SK-N-MC (cell line): Measurements from ENCODE around the gene SHISA6.

ENCODE experiments used
- DNase-seq: peaks from one replicate; pipeline ENCODE4 v3.0.0-alpha.2; 2011; ENCODE audit warnings: low read depth, low spot score
- H3K27ac ChIP-seq: fragments of 200-600 bp; sonication (generic); 2 replicates; pipeline ENCODE4 v1.5.1; 2016; ENCODE audit warnings: mixed run types
- H3K36me3 ChIP-seq: fragments of 200-600 bp; sonication (generic); 2 replicates; pipeline ENCODE4 v1.6.1; 2017; ENCODE audit warnings: antibody characterized with exemption, low read length, mixed read lengths; ENCODE audit not compliant: insufficient read depth
- H3K4me3 ChIP-seq: fragments of 200-600 bp; sonication (generic); 2 replicates; pipeline ENCODE4 v1.5.1; 2016
- H3K9ac ChIP-seq: fragments of 200-600 bp; sonication (generic); 2 replicates; pipeline ENCODE4 v1.8.0; 2017; ENCODE audit warnings: mixed run types, mixed read lengths; ENCODE audit not compliant: insufficient read length
- H3K9me3 ChIP-seq: fragments of 200-600 bp; sonication (generic); 2 replicates; pipeline ENCODE4 v1.6.1; 2017; ENCODE audit warnings: low read depth, mild to moderate bottlenecking, antibody characterized with exemption, low read length, moderate library complexity, mixed read lengths
- EZH2 ChIP-seq: fragments of 200-600 bp; sonication (generic); IDR thresholded peaks from one replicate; pipeline ENCODE4 v1.6.1; 2017; ENCODE audit warnings: antibody characterized with exemption
- FOXP2 ChIP-seq: optimal IDR thresholded peaks from 2 replicates; pipeline ENCODE3; 2011; ENCODE audit warnings: mild to moderate bottlenecking, moderate library complexity; ENCODE audit not compliant: insufficient read depth; ENCODE audit errors: extremely low read length, control extremely low read depth
- POLR2AphosphoS5 ChIP-seq: IDR thresholded peaks from 2 replicates; pipeline ENCODE4 v1.6.1; 2012; ENCODE audit warnings: mild to moderate bottlenecking, low read depth, low read length, borderline replicate concordance

Gene SHISA6

DNA sequence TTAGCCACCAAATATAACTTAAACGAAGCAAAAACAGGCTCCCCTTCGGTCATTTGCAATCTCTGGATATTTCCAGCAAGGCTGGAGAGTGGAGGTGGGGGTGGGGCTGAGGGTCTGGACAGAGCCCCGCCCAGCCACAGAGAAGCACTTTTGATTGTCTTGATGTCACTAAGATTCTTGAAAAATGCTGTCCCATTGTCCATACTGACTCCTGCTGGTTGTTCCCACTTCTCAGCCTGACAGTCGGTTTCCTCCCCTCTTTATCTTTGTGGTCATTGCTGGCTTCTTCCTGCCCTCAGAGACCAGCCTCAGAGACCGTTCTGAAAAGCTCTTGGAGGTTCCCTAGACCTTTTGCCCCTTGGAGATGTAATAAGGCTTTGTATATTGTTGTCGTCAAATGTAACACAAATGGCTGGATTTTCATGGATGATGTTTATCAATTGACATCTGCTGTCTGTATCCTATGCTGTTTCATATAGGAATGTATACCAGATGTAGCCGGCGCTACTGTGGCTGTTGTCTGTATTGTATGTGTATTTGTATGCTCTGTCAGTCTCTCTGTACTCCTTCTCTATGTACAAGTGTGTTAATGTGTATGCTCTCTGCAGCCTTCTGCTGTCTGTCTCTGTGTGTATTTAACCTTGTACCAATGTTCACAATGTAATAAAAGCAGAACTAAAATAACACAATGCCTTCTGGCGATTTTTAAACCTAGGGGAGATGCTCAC, 262.5 kb downstream of the SHISA6 start:
- no peak overlapping the region for H3K4me3 ChIP-seq
- no peak for DNase-seq
- no peak overlapping the region for H3K27ac ChIP-seq
- no peaks in the 10 kb centered on the region for H3K36me3 ChIP-seq
- TF ChIP-seq FOXP2 (no peak), POLR2AphosphoS5 (no peak), EZH2 (no peak)
- no peaks in the 10 kb centered on the region for H3K9me3 ChIP-seq
- no peak overlapping the region for H3K9ac ChIP-seq

GRCh38 chr17:11506635-11507034, 265.6 kb downstream of the SHISA6 start:
- Histone ChIP-seq H3K9ac (no peak overlapping the region), H3K27ac (no peak overlapping the region), H3K9me3 (no peaks in the 10 kb centered on the region), H3K36me3 (no peaks in the 10 kb centered on the region), H3K4me3 (no peak overlapping the region)
- no peak for DNase-seq
- TF ChIP-seq EZH2 = no peak
- TF ChIP-seq FOXP2 = no peak
- no peak for TF ChIP-seq POLR2AphosphoS5

GRCh38 chr17:11511696-11512095, 270.7 kb downstream of the SHISA6 start:
- no peak for DNase-seq
- Histone ChIP-seq H3K9ac (no peak overlapping the region), H3K4me3 (no peak overlapping the region), H3K36me3 (no peaks in the 10 kb centered on the region), H3K27ac (no peak overlapping the region), H3K9me3 (no peaks in the 10 kb centered on the region)
- TF ChIP-seq FOXP2 (no peak), POLR2AphosphoS5 (no peak), EZH2 (no peak)

- H3K4me3 ChIP-seq = peak overlapping the region; percentile 59
- no peaks in the 10 kb centered on the region for H3K9me3 ChIP-seq
- H3K9ac ChIP-seq = peak overlapping the region; percentile 58
- DNase-seq = no peak
- TF ChIP-seq FOXP2 (no peak), EZH2 (no peak)
- H3K27ac ChIP-seq = peak overlapping the region; percentile 98
- no peaks in the 10 kb centered on the region for H3K36me3 ChIP-seq
These were observed 273.6 kb downstream of the SHISA6 start for GRCh38 chr17:11514565-11514964.

DNA sequence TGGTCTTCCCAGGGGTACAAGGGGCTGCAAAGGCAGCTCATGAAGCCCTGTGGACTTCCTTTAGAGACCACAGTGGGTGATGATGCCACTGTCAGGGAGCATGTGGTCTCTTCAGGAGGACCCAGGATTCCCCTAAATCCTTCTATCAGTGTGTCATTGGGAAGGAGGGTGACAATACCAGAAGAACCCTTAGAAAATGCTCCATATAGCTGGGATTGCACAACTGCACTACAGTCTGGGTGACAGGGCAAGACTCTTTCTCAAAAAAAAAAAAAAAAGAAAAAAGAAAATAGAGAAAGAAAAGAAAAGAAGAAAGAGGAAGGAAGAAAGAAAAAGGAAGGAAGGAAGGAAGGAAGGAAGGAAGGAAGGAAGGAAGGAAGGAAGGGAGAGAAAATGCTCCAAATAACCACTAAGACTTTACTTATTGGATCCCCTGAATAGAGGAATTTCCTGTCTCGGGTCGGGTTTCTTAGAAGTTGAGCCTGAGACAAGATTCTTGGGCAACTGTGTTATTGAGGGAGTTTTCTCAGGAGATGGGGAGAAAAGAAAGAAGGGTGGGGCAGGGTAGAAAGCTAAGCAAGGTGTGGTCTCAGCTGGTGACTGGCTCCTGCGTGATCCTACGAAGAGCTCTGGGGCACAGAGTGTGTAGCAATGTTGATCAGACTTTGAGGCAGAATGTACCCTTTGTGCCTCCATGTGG, 274.1 kb downstream of the SHISA6 start:
- peak overlapping the region; percentile 100 for H3K27ac ChIP-seq
- peak overlapping the region; percentile 80 for H3K9ac ChIP-seq
- DNase-seq = peak; percentile 65
- TF ChIP-seq FOXP2 (no peak), EZH2 (no peak), POLR2AphosphoS5 (no peak; the same call in 1 of the 2 replicates)
- no peaks in the 10 kb centered on the region for H3K36me3 ChIP-seq
- H3K4me3 ChIP-seq = peak overlapping the region; percentile 69
- no peaks in the 10 kb centered on the region for H3K9me3 ChIP-seq

DNA sequence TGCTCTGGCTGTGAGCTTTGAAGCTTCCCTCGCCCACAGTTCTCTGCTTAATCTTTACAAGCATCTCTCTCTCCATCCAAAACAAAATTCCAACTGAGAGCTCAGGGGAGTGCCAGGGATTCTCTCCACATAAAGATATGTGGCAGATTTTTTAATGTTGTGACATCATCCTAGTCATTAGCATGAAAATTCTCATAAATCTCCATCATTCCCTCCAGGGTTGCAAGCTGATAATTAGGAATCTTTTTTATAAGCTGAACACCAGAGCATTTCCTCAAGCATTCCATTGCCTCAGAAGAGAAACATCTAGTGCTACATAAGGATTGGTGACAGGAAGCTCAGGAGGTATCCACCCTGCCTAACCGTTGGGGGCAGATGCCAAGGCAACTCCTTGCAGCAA, 274.9 kb downstream of the SHISA6 start:
- peak overlapping the region; percentile 69 for H3K4me3 ChIP-seq
- H3K36me3 ChIP-seq = no peaks in the 10 kb centered on the region
- peak overlapping the region; percentile 100 for H3K27ac ChIP-seq
- peak overlapping the region; percentile 80 for H3K9ac ChIP-seq
- H3K9me3 ChIP-seq = no peaks in the 10 kb centered on the region
- no peak for TF ChIP-seq POLR2AphosphoS5
- TF ChIP-seq FOXP2 = no peak
- no peak for TF ChIP-seq EZH2
- peak; percentile 84 for DNase-seq

DNA sequence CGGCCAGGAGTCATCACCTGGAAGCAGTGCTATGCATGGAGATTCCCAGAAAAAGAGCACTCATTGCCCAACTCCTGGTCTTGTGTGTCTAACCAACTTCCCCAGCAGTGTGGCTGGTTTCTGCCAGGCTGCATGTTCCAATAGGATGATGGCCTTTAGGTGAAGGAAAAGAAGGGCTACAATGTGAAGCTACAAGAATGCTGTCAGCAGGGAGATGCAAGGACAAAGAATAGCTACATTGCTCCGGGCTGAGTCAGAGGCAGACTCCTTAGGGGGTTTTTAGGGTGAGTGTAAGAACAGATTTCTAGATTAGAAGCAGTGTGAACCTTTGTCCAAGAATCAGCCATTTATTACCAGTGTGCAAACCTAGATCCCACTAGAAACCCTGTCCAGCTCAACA, 294.2 kb downstream of the SHISA6 start:
- Histone ChIP-seq H3K36me3 (no peaks in the 10 kb centered on the region), H3K9ac (no peak overlapping the region), H3K9me3 (no peaks in the 10 kb centered on the region), H3K4me3 (no peak overlapping the region), H3K27ac (no peak overlapping the region)
- TF ChIP-seq FOXP2 (no peak), EZH2 (no peak), POLR2AphosphoS5 (no peak)
- no peak for DNase-seq

- TF ChIP-seq FOXP2 (no peak), EZH2 (no peak), POLR2AphosphoS5 (no peak)
- DNase-seq = no peak
- H3K9me3 ChIP-seq = peaks cover 4% of the 10 kb centered on the region; the same call in 1 of the 2 replicates
- no peak overlapping the region for H3K4me3 ChIP-seq
- no peak overlapping the region for H3K9ac ChIP-seq
- H3K36me3 ChIP-seq = no peaks in the 10 kb centered on the region
- H3K27ac ChIP-seq = no peak overlapping the region
These were observed 297.4 kb downstream of the SHISA6 start for GRCh38 chr17:11538366-11538765.
